CD4-positive, CD25-positive, alpha-beta regulatory T cell (primary cell): Measurements from ENCODE around the gene TFCP2L1. TPM values are rescaled to one million over a fixed set of nuclear protein-coding genes. Genes with fewer than 3 reads are reported as not detected.

Experiments used
- polyA plus RNA-seq, 4 donors: library from polyadenylated mRNA; unstranded; fragments of 300-500 nt; fragmentation: Illumina TruSeq; gene quantifications; one replicate each; pipeline ENCODE4 v1.2.3, GENCODE V29; 2021
- total RNA-seq: library from RNA; stranded (reverse); gene quantifications from one replicate; pipeline ENCODE4 v1.2.3, GENCODE V29; 2022

Gene TFCP2L1
- total and polyA plus RNA-seq, 5 donors from 2014 or later, result 0.05 TPM; not detected in 4

Other genes with a start within 250 kb of the TFCP2L1 start
- gene RNU4ATAC, start 245.7 kb upstream of the TFCP2L1 start, total RNA-seq, result not detected
- not detected for gene RNU4ATAC, start 245.7 kb upstream of the TFCP2L1 start, polyA plus RNA-seq